NT2/D1 (cell line): Measurements from ENCODE around the gene AVL9.

Source experiments
- SUZ12 ChIP-seq: IDR thresholded peaks from 2 replicates; pipeline ENCODE4 v1.6.1; 2011; ENCODE audit not compliant: insufficient read length, insufficient read depth; ENCODE audit errors: extremely low read depth
- YY1 ChIP-seq: IDR thresholded peaks from 2 replicates; pipeline ENCODE4 v1.6.1; 2011; ENCODE audit not compliant: insufficient read length, insufficient read depth
- ZNF274 ChIP-seq: IDR thresholded peaks from 2 replicates; pipeline ENCODE4 v1.6.1; 2011; ENCODE audit warnings: mild to moderate bottlenecking, low read depth, low read length

DNA sequence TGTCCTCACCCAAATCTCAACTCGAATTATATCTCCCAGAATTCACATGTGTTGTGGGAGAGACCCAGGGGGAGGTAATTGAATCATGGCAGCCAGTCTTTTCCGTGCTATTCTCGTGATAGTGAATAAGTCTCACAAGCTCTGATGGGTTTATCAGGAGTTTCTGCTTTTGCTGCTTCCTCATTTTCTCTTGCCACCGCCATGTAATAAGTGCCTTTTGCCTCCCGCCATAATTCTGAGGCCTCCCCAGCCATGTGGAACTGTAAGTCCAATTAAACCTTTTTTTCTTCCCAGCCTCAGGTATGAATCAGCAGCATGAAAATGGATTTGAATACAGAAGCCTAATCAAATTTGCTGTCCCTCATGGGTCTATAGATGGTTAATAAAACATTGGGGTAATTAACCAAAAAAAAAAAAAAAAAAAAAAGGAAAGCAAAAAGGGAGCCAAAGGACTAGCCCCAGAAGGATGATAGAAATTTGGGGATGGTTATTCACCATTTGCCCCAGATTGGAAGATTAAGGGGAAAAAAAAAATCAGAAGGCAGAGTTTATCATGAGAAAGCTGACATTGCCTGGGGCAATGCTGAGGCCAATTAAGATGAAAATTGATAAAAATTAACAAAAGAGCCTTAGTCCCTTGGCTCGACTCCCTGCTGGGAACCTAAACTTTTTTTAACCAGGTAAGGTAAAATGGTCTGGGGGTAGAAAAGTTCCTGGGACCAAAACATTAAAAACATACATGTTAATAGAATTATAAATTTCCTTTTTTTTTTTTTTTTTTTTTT is 27.6 kb downstream of the AVL9 start:
- no peak for TF ChIP-seq ZNF274
- no peak for TF ChIP-seq YY1
- TF ChIP-seq SUZ12 = no peak
